DOHH2 (cell line): ENCODE measurements around the gene ASAP2.
"Not testable (repeated sequence)": the region's sequence is repeated elsewhere in the genome, so short reads cannot be mapped to it uniquely, and the experiment has no call there.

Source experiments
- H3F3A ChIP-seq: fragments of 200-600 bp; sonication (generic), shearing (Covaris generic); 2 replicates; pipeline ENCODE4 v1.6.0; 2016; ENCODE audit warnings: antibody characterized with exemption, mild to moderate bottlenecking; ENCODE audit not compliant: control insufficient read depth, insufficient read depth
- H3K27ac ChIP-seq: fragments of 200-600 bp; sonication (generic); 2 replicates; pipeline ENCODE4 v1.5.1; 2014; ENCODE audit warnings: low read depth, mild to moderate bottlenecking, low read length, moderate library complexity
- H3K27me3 ChIP-seq: fragments of 200-600 bp; sonication (generic); 2 replicates; pipeline ENCODE4 v1.6.1; 2014; ENCODE audit warnings: mild to moderate bottlenecking, low read length, mixed read lengths; ENCODE audit not compliant: control insufficient read depth
- H3K36me3 ChIP-seq: fragments of 200-600 bp; sonication (generic); 2 replicates; pipeline ENCODE4 v1.6.1; 2014; ENCODE audit warnings: mild to moderate bottlenecking, low read length, moderate library complexity, mixed read lengths; ENCODE audit not compliant: control insufficient read depth
- H3K4me1 ChIP-seq: fragments of 200-600 bp; sonication (generic); 2 replicates; pipeline ENCODE4 v1.6.1; 2014; ENCODE audit warnings: mild to moderate bottlenecking, low read length, mixed read lengths; ENCODE audit not compliant: control insufficient read depth
- H3K4me2 ChIP-seq: fragments of 200-600 bp; sonication (generic); 2 replicates; pipeline ENCODE4 v1.6.0; 2014; ENCODE audit warnings: mild to moderate bottlenecking, low read length, moderate library complexity
- H3K4me3 ChIP-seq: fragments of 200-600 bp; sonication (generic); 2 replicates; pipeline ENCODE4 v1.5.1; 2014; ENCODE audit warnings: mild to moderate bottlenecking, low read length, mixed read lengths
- H3K79me2 ChIP-seq: fragments of 200-600 bp; sonication (generic); 2 replicates; pipeline ENCODE4 v1.6.1; 2014; ENCODE audit warnings: mild to moderate bottlenecking, low read length, mixed read lengths; ENCODE audit not compliant: control insufficient read depth
- H3K9me2 ChIP-seq: fragments of 200-600 bp; sonication (generic); replicated peaks from 2 replicates; pipeline ENCODE4 v1.6.1; 2014; ENCODE audit warnings: mild to moderate bottlenecking, low read length, mixed read lengths; ENCODE audit not compliant: control insufficient read depth
- H3K9me3 ChIP-seq: fragments of 200-600 bp; sonication (generic); 2 replicates; pipeline ENCODE4 v1.6.1; 2014; ENCODE audit warnings: antibody characterized with exemption, low read length, mixed read lengths; ENCODE audit not compliant: control insufficient read depth, insufficient read depth
- H4K20me1 ChIP-seq: fragments of 200-600 bp; sonication (generic); 2 replicates; pipeline ENCODE4 v1.6.0; 2014; ENCODE audit warnings: low read depth, mild to moderate bottlenecking, antibody characterized with exemption, low read length, moderate library complexity; ENCODE audit not compliant: control insufficient read depth, insufficient read depth
- EZH2phosphoT487 ChIP-seq: fragments of 200-600 bp; sonication (generic); IDR thresholded peaks from 2 replicates; pipeline ENCODE4 v1.6.1; 2017; ENCODE audit warnings: borderline replicate concordance, mild to moderate bottlenecking, antibody characterized with exemption, low read length, moderate library complexity, mixed read lengths
- TF ChIP-seq, protein P1 (sequence below): fragments of 200-600 bp; sonication (generic); IDR thresholded peaks from one replicate; pipeline ENCODE4 v1.5.1; 2014; ENCODE audit warnings: antibody characterized with exemption, mild to moderate bottlenecking, low read depth, low read length; ENCODE audit not compliant: poor library complexity, severe bottlenecking

Gene ASAP2

DNA sequence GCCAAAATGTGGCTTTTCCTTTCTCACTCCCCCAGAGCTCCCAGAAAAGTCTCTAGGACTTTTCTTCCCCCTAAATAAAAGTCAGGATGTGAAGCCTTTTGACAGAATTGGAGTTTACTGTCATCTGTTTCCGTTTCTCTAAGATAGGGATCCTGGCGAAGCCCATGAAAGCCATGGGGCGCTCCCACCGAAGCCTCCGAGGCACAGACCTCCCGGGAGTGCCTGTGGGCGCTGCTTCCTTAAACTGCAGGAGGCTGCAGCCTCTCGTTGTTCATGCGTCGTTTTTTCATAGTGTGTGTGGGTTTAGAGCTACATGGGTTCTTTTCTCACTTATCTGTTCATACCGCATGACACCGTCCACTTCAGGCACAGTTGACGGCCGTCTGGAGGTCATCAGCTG, 56.8 kb downstream of the ASAP2 start:
- H3K36me3 ChIP-seq = no peaks in the 10 kb centered on the region
- TF ChIP-seq, protein P1, sequence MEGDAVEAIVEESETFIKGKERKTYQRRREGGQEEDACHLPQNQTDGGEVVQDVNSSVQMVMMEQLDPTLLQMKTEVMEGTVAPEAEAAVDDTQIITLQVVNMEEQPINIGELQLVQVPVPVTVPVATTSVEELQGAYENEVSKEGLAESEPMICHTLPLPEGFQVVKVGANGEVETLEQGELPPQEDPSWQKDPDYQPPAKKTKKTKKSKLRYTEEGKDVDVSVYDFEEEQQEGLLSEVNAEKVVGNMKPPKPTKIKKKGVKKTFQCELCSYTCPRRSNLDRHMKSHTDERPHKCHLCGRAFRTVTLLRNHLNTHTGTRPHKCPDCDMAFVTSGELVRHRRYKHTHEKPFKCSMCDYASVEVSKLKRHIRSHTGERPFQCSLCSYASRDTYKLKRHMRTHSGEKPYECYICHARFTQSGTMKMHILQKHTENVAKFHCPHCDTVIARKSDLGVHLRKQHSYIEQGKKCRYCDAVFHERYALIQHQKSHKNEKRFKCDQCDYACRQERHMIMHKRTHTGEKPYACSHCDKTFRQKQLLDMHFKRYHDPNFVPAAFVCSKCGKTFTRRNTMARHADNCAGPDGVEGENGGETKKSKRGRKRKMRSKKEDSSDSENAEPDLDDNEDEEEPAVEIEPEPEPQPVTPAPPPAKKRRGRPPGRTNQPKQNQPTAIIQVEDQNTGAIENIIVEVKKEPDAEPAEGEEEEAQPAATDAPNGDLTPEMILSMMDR = no peak
- no peak for TF ChIP-seq EZH2phosphoT487
- no peak overlapping the region for H3K4me2 ChIP-seq
- no peaks in the 10 kb centered on the region for H3K4me1 ChIP-seq
- no peaks in the 10 kb centered on the region for H3F3A ChIP-seq
- H3K4me3 ChIP-seq = no peak overlapping the region
- no peaks in the 10 kb centered on the region for H4K20me1 ChIP-seq
- 0 out of 2 replicates have a peak, but pooled peaks cover 2% of the 10 kb centered on the region for H3K27me3 ChIP-seq
- H3K27ac ChIP-seq = no peak overlapping the region
- H3K9me2 ChIP-seq = no peaks in the 10 kb centered on the region
- H3K9me3 ChIP-seq = no peaks in the 10 kb centered on the region
- no peaks in the 10 kb centered on the region for H3K79me2 ChIP-seq

GRCh38 chr2:9264301-9264700, 57.7 kb downstream of the ASAP2 start:
- Histone ChIP-seq H4K20me1 (no peaks in the 10 kb centered on the region), H3K4me1 (no peaks in the 10 kb centered on the region), H3K27me3 (0 out of 2 replicates have a peak, but pooled peaks cover 2% of the 10 kb centered on the region), H3K4me3 (no peak overlapping the region), H3F3A (no peaks in the 10 kb centered on the region), H3K9me3 (no peaks in the 10 kb centered on the region), H3K9me2 (no peaks in the 10 kb centered on the region), H3K36me3 (no peaks in the 10 kb centered on the region), H3K27ac (no peak overlapping the region), H3K4me2 (no peak overlapping the region), H3K79me2 (no peaks in the 10 kb centered on the region)
- TF ChIP-seq, protein P1 = no peak
- no peak for TF ChIP-seq EZH2phosphoT487

DNA sequence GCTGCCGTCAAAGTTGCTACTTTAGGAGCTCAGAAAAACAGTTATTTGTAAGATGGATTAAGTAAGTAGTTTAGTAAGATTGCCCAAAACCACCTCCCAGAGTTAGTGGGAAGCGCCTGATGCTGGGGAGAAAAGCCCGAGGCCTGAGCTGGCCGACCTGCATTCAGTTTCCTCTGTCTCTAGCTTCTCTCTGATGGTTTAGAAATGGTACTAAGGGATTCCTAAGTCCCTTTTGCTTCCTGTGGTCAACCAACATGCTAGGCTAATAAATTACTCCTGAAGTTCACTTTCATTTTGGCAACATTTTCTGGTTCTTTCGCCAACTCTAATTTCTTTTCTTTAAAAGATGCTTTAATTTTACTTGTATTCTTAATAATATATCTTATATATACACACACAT, 60.1 kb downstream of the ASAP2 start:
- Histone ChIP-seq H3K4me2 (no peak overlapping the region), H3K4me1 (no peaks in the 10 kb centered on the region), H3K36me3 (no peaks in the 10 kb centered on the region), H3K9me3 (no peaks in the 10 kb centered on the region), H4K20me1 (no peaks in the 10 kb centered on the region), H3K27me3 (0 out of 2 replicates have a peak, but pooled peaks cover 2% of the 10 kb centered on the region), H3F3A (no peaks in the 10 kb centered on the region), H3K79me2 (no peaks in the 10 kb centered on the region), H3K4me3 (no peak overlapping the region), H3K9me2 (no peaks in the 10 kb centered on the region), H3K27ac (no peak overlapping the region)
- TF ChIP-seq, protein P1 = no peak
- TF ChIP-seq EZH2phosphoT487 = no peak

DNA sequence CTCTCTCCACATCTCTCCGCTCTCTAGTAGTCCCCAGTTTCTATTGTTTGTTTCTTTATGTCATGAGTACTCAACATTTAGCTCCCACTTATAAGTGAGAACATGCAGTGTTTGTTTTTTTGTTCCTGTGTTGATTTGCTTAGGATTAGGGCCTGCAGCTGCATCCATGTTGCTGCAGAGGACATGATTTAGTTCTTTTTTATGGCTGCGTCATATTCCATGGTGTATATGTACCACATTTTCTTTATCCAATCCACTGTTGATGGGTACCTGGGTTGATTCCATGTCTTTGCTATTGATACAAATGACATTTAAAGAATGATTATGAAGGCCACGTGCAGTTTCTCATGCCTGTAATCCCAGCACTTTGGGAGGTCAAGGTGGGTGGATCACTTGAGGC, 60.7 kb downstream of the ASAP2 start:
- not testable (repeated sequence) for H3K4me2 ChIP-seq, H3K36me3 ChIP-seq, H3K79me2 ChIP-seq, H3K4me1 ChIP-seq, H3K4me3 ChIP-seq, H3K9me3 ChIP-seq, H4K20me1 ChIP-seq, H3K9me2 ChIP-seq, H3K27ac ChIP-seq, H3K27me3 ChIP-seq, H3F3A ChIP-seq
